Astrocyte of the spinal cord (primary cell): Measurements from ENCODE around the gene TUBA4A.

ENCODE experiments used
- DNase-seq: peaks from one replicate; pipeline ENCODE4 v3.0.0; 2011; ENCODE audit warnings: low read depth, low spot score
- H3K4me3 ChIP-seq: 2 replicates; pipeline ENCODE4 v1.5.1; 2011; ENCODE audit warnings: low read depth, mild to moderate bottlenecking, low read length, moderate library complexity
- CTCF ChIP-seq: IDR thresholded peaks from 2 replicates; pipeline ENCODE4 v1.5.1; 2012; ENCODE audit warnings: low read depth, mild to moderate bottlenecking, low read length, inconsistent platforms
- in situ Hi-C: cut with HindIII; loops from 2 replicates; pipeline ENCODE4 v1.10.0; 2017; ENCODE audit warnings: low sequenced_read_pairs

The TUBA4A gene

DNA sequence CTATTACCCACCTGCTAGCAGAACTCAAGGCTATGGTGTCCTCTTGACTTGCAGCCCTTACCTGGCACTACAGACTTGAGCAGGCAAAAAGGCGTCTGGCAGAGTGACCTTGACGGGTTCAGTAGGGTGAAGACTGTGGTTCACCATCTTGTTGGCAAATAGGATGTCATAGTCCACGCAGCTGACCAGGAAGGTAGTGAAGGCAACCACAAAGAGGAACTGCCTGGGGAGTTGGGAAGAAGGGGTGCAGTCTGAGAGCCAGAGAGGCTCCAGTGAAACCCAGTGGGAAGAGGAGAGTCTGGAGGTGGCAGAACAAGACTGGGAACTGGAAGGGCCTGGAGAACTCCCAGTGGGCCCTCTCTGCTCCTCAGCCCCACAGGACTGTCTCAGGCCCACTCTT lies 28.4 kb downstream of the TUBA4A start:
- TF ChIP-seq CTCF, result no peak
- in situ Hi-C loops, result no loop called here
- no peak overlapping the region for H3K4me3 ChIP-seq
- DNase-seq, result no peak

- DNase-seq, result no peak
- H3K4me3 ChIP-seq, result no peak overlapping the region
- TF ChIP-seq CTCF, result no peak
- in situ Hi-C loops, result no loop called here
Observed at GRCh38 chr2:219223831-219224610, 29.7 kb downstream of the TUBA4A start.

GRCh38 chr2:219221957-219222518 lies 31.7 kb downstream of the TUBA4A start:
- in situ Hi-C loops, result no loop called here
- no peak for TF ChIP-seq CTCF
- H3K4me3 ChIP-seq, result no peak overlapping the region
- DNase-seq, result no peak

- H3K4me3 ChIP-seq, result no peak overlapping the region
- no peak for TF ChIP-seq CTCF
- in situ Hi-C loops, result no loop called here
- DNase-seq, result no peak
Observed at GRCh38 chr2:219220652-219221402, 32.9 kb downstream of the TUBA4A start.

- in situ Hi-C loops, result no loop called here
- TF ChIP-seq CTCF, result no peak
- H3K4me3 ChIP-seq, result no peak overlapping the region
- no peak for DNase-seq
Observed at GRCh38 chr2:219219784-219220532, 33.8 kb downstream of the TUBA4A start.
